Neural progenitor cell (in vitro differentiated cells): Measurements from ENCODE around the gene ATXN1L. TPM values are rescaled to one million over a fixed set of nuclear protein-coding genes. Genes with fewer than 3 reads are reported as not detected.

Source experiments
- DNase-seq: peaks from one replicate; pipeline ENCODE4 v3.0.0-alpha.2; 2016; ENCODE audit warnings: low spot score
- H2AFZ ChIP-seq: fragments of 200-600 bp; sonication (generic); replicated peaks from 2 replicates; pipeline ENCODE4 v1.6.1; 2016; ENCODE audit warnings: antibody characterized with exemption
- H3F3A ChIP-seq: fragments of 200-600 bp; sonication (generic); 2 replicates; pipeline ENCODE4 v1.6.1; 2016; ENCODE audit warnings: antibody characterized with exemption, low read depth
- H3K27ac ChIP-seq: fragments of 200-600 bp; sonication (generic); 2 replicates; pipeline ENCODE4 v1.5.1; 2016; ENCODE audit warnings: mild to moderate bottlenecking
- H3K27me3 ChIP-seq: fragments of 200-600 bp; sonication (generic); 2 replicates; pipeline ENCODE4 v1.6.1; 2016; ENCODE audit warnings: mild to moderate bottlenecking, moderate library complexity
- H3K36me3 ChIP-seq: fragments of 200-600 bp; sonication (generic); 2 replicates; pipeline ENCODE4 v1.5.1; 2016
- H3K4me1 ChIP-seq: fragments of 200-600 bp; sonication (generic); 2 replicates; pipeline ENCODE4 v1.6.1; 2016; ENCODE audit warnings: mixed run types
- H3K4me2 ChIP-seq: fragments of 200-600 bp; sonication (generic); 2 replicates; pipeline ENCODE4 v1.6.1; 2016
- H3K4me3 ChIP-seq: fragments of 200-600 bp; sonication (generic); 2 replicates; pipeline ENCODE4 v1.5.1; 2016
- H3K79me2 ChIP-seq: fragments of 200-600 bp; sonication (generic); 2 replicates; pipeline ENCODE4 v1.6.1; 2016; ENCODE audit warnings: low read depth
- H3K9ac ChIP-seq: fragments of 200-600 bp; sonication (generic); 2 replicates; pipeline ENCODE4 v1.6.1; 2016
- H3K9me3 ChIP-seq: fragments of 200-600 bp; sonication (generic); 2 replicates; pipeline ENCODE4 v1.5.1; 2016; ENCODE audit warnings: low read depth
- H4K20me1 ChIP-seq: fragments of 200-600 bp; sonication (generic); 2 replicates; pipeline ENCODE4 v1.6.1; 2016; ENCODE audit warnings: low read depth
- H3K27ac Mint-ChIP-seq: 3 replicates; pipeline ENCODE4 v1.8.0; 2021; ENCODE audit warnings: mixed read lengths
- H3K27me3 Mint-ChIP-seq: 2 replicates; pipeline ENCODE4 v1.8.0; 2022; ENCODE audit warnings: low read depth, mild to moderate bottlenecking, inconsistent platforms, moderate library complexity, mixed read lengths; ENCODE audit not compliant: insufficient read depth
- H3K36me3 Mint-ChIP-seq: 3 replicates; pipeline ENCODE4 v1.8.0; 2021; ENCODE audit warnings: mixed read lengths
- H3K4me1 Mint-ChIP-seq: 3 replicates; pipeline ENCODE4 v1.8.0; 2021; ENCODE audit warnings: mixed read lengths
- H3K4me3 Mint-ChIP-seq: 3 replicates; pipeline ENCODE4 v1.8.0; 2021; ENCODE audit warnings: mild to moderate bottlenecking, moderate library complexity, mixed read lengths
- H3K9me3 Mint-ChIP-seq: 3 replicates; pipeline ENCODE4 v1.8.0; 2020; ENCODE audit warnings: mixed read lengths
- CTCF ChIP-seq: fragments of 200-600 bp; sonication (generic); IDR thresholded peaks from 2 replicates; pipeline ENCODE4 v1.5.1; 2017; ENCODE audit warnings: antibody characterized with exemption, mild to moderate bottlenecking
- EZH2 ChIP-seq: fragments of 200-600 bp; sonication (generic); IDR thresholded peaks from 2 replicates; pipeline ENCODE4 v1.6.1; 2017; ENCODE audit warnings: antibody characterized with exemption, mild to moderate bottlenecking, moderate library complexity
- EZH2phosphoT487 ChIP-seq: fragments of 200-600 bp; sonication (generic); IDR thresholded peaks from 2 replicates; pipeline ENCODE4 v1.6.1; 2017; ENCODE audit warnings: antibody characterized with exemption
- total RNA-seq: library from RNA; depleted of rRNA; stranded (reverse); fragments of >200 nt; gene quantifications from 2 replicates; pipeline ENCODE4 v1.2.3, GENCODE V29; 2015; ENCODE audit warnings: low replicate concordance

ATXN1L gene
- total RNA-seq, 1 donor from 2014 or later, result 19.8 TPM

- Histone ChIP-seq H3K27ac (no peak overlapping the region), H3K36me3 (peaks cover 2% of the 10 kb centered on the region), H3K4me2 (no peak overlapping the region), H3K27me3 (no peaks in the 10 kb centered on the region), H3K79me2 (peaks cover 11% of the 10 kb centered on the region), H4K20me1 (peaks cover 30% of the 10 kb centered on the region), H3K9me3 (no peaks in the 10 kb centered on the region), H3K4me1 (no peaks in the 10 kb centered on the region), H3K9ac (no peak overlapping the region), H3F3A (no peaks in the 10 kb centered on the region), H2AFZ (no peak overlapping the region), H3K4me3 (no peak overlapping the region)
- TF ChIP-seq CTCF, result no peak
- TF ChIP-seq EZH2phosphoT487, result no peak
- no peak for TF ChIP-seq EZH2
- DNase-seq, result no peak
- Mint-ChIP-seq H3K36me3 (peaks cover 18% of the 10 kb centered on the region), H3K27ac (no peak overlapping the region), H3K27me3 (peaks cover 14% of the 10 kb centered on the region), H3K4me3 (no peak overlapping the region), H3K9me3 (no peaks in the 10 kb centered on the region), H3K4me1 (no peaks in the 10 kb centered on the region)
These were observed 7.6 kb downstream of the ATXN1L start for GRCh38 chr16:71853413-71853812.

GRCh38 chr16:71854369-71854948, 8.7 kb downstream of the ATXN1L start:
- Mint-ChIP-seq H3K36me3 (peaks cover 20% of the 10 kb centered on the region), H3K4me1 (no peaks in the 10 kb centered on the region), H3K27ac (no peak overlapping the region), H3K4me3 (no peak overlapping the region), H3K27me3 (peaks cover 15% of the 10 kb centered on the region), H3K9me3 (no peaks in the 10 kb centered on the region)
- no peak for DNase-seq
- H3K9ac ChIP-seq, result no peak overlapping the region
- H3F3A ChIP-seq, result peaks cover 5% of the 10 kb centered on the region
- no peak overlapping the region for H2AFZ ChIP-seq
- H3K27ac ChIP-seq, result no peak overlapping the region
- peaks cover 11% of the 10 kb centered on the region for H3K79me2 ChIP-seq
- peaks cover 34% of the 10 kb centered on the region for H4K20me1 ChIP-seq
- H3K4me3 ChIP-seq, result no peak overlapping the region
- H3K4me1 ChIP-seq, result no peaks in the 10 kb centered on the region
- no peak overlapping the region for H3K4me2 ChIP-seq
- TF ChIP-seq EZH2 (no peak), CTCF (no peak), EZH2phosphoT487 (no peak)
- H3K36me3 ChIP-seq, result no peaks in the 10 kb centered on the region
- no peaks in the 10 kb centered on the region for H3K9me3 ChIP-seq
- H3K27me3 ChIP-seq, result no peaks in the 10 kb centered on the region

GRCh38 chr16:71855937-71856662, 10.3 kb downstream of the ATXN1L start:
- Histone ChIP-seq H3K4me1 (no peaks in the 10 kb centered on the region), H3K36me3 (no peaks in the 10 kb centered on the region), H3K4me3 (no peak overlapping the region), H2AFZ (no peak overlapping the region), H3K27me3 (no peaks in the 10 kb centered on the region), H3K9me3 (no peaks in the 10 kb centered on the region), H4K20me1 (peaks cover 34% of the 10 kb centered on the region), H3F3A (peaks cover 5% of the 10 kb centered on the region), H3K4me2 (no peak overlapping the region), H3K9ac (no peak overlapping the region), H3K27ac (no peak overlapping the region), H3K79me2 (peaks cover 11% of the 10 kb centered on the region)
- H3K27me3 Mint-ChIP-seq, result peaks cover 11% of the 10 kb centered on the region
- H3K4me1 Mint-ChIP-seq, result no peaks in the 10 kb centered on the region
- no peak for DNase-seq
- no peaks in the 10 kb centered on the region for H3K9me3 Mint-ChIP-seq
- no peak overlapping the region for H3K27ac Mint-ChIP-seq
- TF ChIP-seq EZH2phosphoT487, result no peak
- TF ChIP-seq CTCF, result no peak
- no peak for TF ChIP-seq EZH2
- no peak overlapping the region for H3K4me3 Mint-ChIP-seq
- peaks cover 20% of the 10 kb centered on the region for H3K36me3 Mint-ChIP-seq
